ENCODE measurements around the gene RBPJ.

The RBPJ gene

DNA sequence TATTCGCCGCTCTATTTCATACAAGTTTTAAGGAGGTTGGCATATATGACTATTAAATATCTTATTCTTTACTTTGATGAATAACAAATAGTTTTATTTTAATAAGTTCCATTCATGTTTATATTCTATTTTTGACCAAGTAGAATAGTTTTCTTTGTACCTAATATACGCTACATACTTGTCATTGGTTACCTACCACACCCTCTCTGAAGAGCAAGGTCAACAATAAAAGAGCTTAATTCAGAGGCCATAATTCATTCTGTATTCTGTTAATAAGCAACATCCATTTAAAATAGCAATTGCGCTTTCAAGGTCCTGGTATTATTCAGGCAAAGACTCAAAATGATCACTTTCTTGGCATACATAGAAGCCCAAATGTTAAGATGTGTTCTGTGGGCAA, 24.3 kb upstream of the RBPJ start:
- Histone ChIP-seq H4K20me1 (ENCODE audit: insufficient read depth, low read length, poor library complexity, severe bottlenecking) (no peaks in the 10 kb centered on the region), H3K9me3 (ENCODE audit: insufficient read depth, low read depth, low read length) (no peaks in the 10 kb centered on the region), H3K79me2 (ENCODE audit: insufficient read depth, low read length) (no peaks in the 10 kb centered on the region), H3K9me2 (replicated peaks; ENCODE audit: low read depth, low read length) (no peaks in the 10 kb centered on the region), H3K9ac (ENCODE audit: low read depth, low read length, poor library complexity, severe bottlenecking) (no peak overlapping the region), H3K36me3 (ENCODE audit: insufficient read depth, low read length) (no peaks in the 10 kb centered on the region), H3K4me2 (ENCODE audit: low read depth, low read length, poor library complexity, severe bottlenecking) (no peak overlapping the region), H2AFZ (ENCODE audit: low read length) (no peak overlapping the region), H3K4me3 (ENCODE audit: low read length, poor library complexity, severe bottlenecking) (no peak overlapping the region), H3K4me1 (ENCODE audit: insufficient read depth, low read length, poor library complexity, severe bottlenecking) (no peaks in the 10 kb centered on the region), H3F3A (ENCODE audit: low read depth) (no peaks in the 10 kb centered on the region), H3K27me3 (ENCODE audit: insufficient read depth, low read length, poor library complexity, severe bottlenecking) (no peaks in the 10 kb centered on the region)
- TF ChIP-seq CTCF (conservative IDR thresholded peaks at IDR 0.05; ENCODE audit: low read length): no peak
- no peak for TF ChIP-seq EZH2phosphoT487 (IDR thresholded peaks at IDR 0.05; ENCODE audit: borderline replicate concordance)

GRCh38 chr4:26297219-26297618, 23.6 kb upstream of the RBPJ start:
- no peak overlapping the region for H3K4me2 ChIP-seq (ENCODE audit: low read depth, low read length, poor library complexity, severe bottlenecking)
- no peak overlapping the region for H3K4me3 ChIP-seq (ENCODE audit: low read length, poor library complexity, severe bottlenecking)
- H3K36me3 ChIP-seq (ENCODE audit: insufficient read depth, low read length): no peaks in the 10 kb centered on the region
- H3K27me3 ChIP-seq (ENCODE audit: insufficient read depth, low read length, poor library complexity, severe bottlenecking): no peaks in the 10 kb centered on the region
- no peaks in the 10 kb centered on the region for H3K4me1 ChIP-seq (ENCODE audit: insufficient read depth, low read length, poor library complexity, severe bottlenecking)
- no peak for TF ChIP-seq EZH2phosphoT487 (IDR thresholded peaks at IDR 0.05; ENCODE audit: borderline replicate concordance)
- TF ChIP-seq CTCF (conservative IDR thresholded peaks at IDR 0.05; ENCODE audit: low read length): no peak
- H3K79me2 ChIP-seq (ENCODE audit: insufficient read depth, low read length): no peaks in the 10 kb centered on the region
- H3F3A ChIP-seq (ENCODE audit: low read depth): no peaks in the 10 kb centered on the region
- no peaks in the 10 kb centered on the region for H3K9me2 ChIP-seq (replicated peaks; ENCODE audit: low read depth, low read length)
- no peaks in the 10 kb centered on the region for H4K20me1 ChIP-seq (ENCODE audit: insufficient read depth, low read length, poor library complexity, severe bottlenecking)
- no peak overlapping the region for H3K9ac ChIP-seq (ENCODE audit: low read depth, low read length, poor library complexity, severe bottlenecking)
- H3K9me3 ChIP-seq (ENCODE audit: insufficient read depth, low read depth, low read length): no peaks in the 10 kb centered on the region
- H2AFZ ChIP-seq (ENCODE audit: low read length): no peak overlapping the region

DNA sequence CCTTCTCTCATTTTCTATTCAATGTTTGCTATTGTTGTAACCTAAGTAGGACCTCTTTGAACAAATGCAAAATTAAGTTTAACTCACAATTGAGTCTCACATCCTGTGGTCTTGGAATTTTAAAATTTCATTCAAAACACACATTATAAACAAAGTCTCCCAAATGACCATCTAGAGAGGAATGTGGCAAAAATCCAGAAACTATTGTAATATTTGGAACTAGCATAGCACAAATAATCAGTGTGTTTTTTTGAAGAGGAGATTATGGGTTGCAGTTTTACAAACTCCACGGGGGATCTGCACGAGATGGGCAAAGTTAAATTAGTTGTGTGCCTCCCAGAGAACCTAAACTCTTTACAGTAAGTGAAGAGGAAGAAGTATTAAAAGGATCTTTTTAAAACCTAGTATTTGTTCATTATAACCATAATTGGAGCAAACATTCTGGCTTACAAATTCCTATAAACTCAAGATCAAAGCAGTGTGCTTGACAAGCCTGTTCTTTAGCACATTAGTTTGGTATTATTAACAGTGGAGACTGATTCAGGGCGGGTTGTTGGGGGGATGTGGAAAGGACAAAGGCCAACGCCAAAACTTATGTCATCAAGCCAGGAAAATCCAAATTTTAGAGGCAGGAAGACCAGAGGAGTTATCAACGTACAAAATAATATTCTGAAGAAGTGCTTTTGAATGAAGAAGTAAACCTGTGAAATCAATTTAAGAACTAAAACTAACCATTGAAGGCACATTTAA, 22.4 kb upstream of the RBPJ start:
- Histone ChIP-seq H3K79me2 (ENCODE audit: insufficient read depth, low read length) (no peaks in the 10 kb centered on the region), H2AFZ (ENCODE audit: low read length) (no peak overlapping the region), H3K9ac (ENCODE audit: low read depth, low read length, poor library complexity, severe bottlenecking) (no peak overlapping the region), H3K9me2 (replicated peaks; ENCODE audit: low read depth, low read length) (no peaks in the 10 kb centered on the region), H3K27me3 (ENCODE audit: insufficient read depth, low read length, poor library complexity, severe bottlenecking) (no peaks in the 10 kb centered on the region), H3K4me2 (ENCODE audit: low read depth, low read length, poor library complexity, severe bottlenecking) (no peak overlapping the region), H3K36me3 (ENCODE audit: insufficient read depth, low read length) (no peaks in the 10 kb centered on the region), H3K4me1 (ENCODE audit: insufficient read depth, low read length, poor library complexity, severe bottlenecking) (no peaks in the 10 kb centered on the region), H4K20me1 (ENCODE audit: insufficient read depth, low read length, poor library complexity, severe bottlenecking) (no peaks in the 10 kb centered on the region), H3K9me3 (ENCODE audit: insufficient read depth, low read depth, low read length) (no peaks in the 10 kb centered on the region), H3F3A (ENCODE audit: low read depth) (no peaks in the 10 kb centered on the region), H3K4me3 (ENCODE audit: low read length, poor library complexity, severe bottlenecking) (no peak overlapping the region)
- TF ChIP-seq CTCF (conservative IDR thresholded peaks at IDR 0.05; ENCODE audit: low read length) (no peak), EZH2phosphoT487 (IDR thresholded peaks at IDR 0.05; ENCODE audit: borderline replicate concordance) (no peak)

All from Loucy (cell line).